Measurements from ENCODE around the gene CLUH.
"Not testable (repeated sequence)": the region's sequence is repeated elsewhere in the genome, so short reads cannot be mapped to it uniquely, and the experiment has no call there.

The CLUH gene

GRCh38 chr17:2701996-2702741 is 9.4 kb downstream of the CLUH start:
- TF ChIP-seq, protein P1, sequence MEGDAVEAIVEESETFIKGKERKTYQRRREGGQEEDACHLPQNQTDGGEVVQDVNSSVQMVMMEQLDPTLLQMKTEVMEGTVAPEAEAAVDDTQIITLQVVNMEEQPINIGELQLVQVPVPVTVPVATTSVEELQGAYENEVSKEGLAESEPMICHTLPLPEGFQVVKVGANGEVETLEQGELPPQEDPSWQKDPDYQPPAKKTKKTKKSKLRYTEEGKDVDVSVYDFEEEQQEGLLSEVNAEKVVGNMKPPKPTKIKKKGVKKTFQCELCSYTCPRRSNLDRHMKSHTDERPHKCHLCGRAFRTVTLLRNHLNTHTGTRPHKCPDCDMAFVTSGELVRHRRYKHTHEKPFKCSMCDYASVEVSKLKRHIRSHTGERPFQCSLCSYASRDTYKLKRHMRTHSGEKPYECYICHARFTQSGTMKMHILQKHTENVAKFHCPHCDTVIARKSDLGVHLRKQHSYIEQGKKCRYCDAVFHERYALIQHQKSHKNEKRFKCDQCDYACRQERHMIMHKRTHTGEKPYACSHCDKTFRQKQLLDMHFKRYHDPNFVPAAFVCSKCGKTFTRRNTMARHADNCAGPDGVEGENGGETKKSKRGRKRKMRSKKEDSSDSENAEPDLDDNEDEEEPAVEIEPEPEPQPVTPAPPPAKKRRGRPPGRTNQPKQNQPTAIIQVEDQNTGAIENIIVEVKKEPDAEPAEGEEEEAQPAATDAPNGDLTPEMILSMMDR (IDR thresholded peaks at IDR 0.05; ENCODE audit: control insufficient read depth, extremely low read depth, insufficient read depth), result no peak
- no peak for DNase-seq (ENCODE audit: low read depth)
- H3K4me3 ChIP-seq (ENCODE audit: low read depth, low read length), result no peak overlapping the region

GRCh38 chr17:2701161-2701995 is 10.2 kb downstream of the CLUH start:
- DNase-seq (ENCODE audit: low read depth), result no peak
- no peak overlapping the region for H3K4me3 ChIP-seq (ENCODE audit: low read depth, low read length)
- TF ChIP-seq, protein P1 (IDR thresholded peaks at IDR 0.05; ENCODE audit: control insufficient read depth, extremely low read depth, insufficient read depth), result no peak

DNA sequence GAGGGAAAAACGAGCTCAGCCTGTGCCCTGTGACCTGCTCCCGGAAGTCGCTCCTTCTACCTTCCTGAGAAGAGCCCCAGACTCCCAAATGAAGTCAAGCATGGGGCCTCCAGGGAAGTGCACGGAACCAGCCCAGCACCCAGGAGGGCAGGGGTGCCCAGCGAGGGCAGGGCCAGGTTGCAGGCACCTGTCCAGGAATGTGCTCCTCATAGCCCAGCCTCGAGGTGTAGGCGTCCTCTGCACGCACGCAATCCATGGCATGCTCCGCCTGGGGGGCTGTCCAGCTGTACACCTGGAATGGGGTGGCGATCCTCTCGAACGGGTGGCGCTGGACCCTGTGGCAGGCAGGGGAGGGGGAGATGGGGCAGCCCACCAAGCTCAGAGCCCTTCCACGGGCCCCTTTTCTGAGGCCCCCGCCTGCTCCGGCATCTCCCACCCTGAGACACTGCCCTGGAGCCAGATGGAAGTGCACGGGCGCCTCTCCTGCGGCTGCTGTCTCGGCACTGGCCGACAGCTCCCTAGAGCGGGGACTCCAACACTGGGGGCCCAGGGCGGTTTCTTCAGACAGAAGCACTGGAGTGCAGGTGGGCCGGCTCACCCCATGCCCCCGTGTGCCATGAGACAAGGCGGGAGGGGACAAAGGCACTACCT is 10.9 kb downstream of the CLUH start:
- DNase-seq (ENCODE audit: low read depth), result no peak
- TF ChIP-seq, protein P1 (IDR thresholded peaks at IDR 0.05; ENCODE audit: control insufficient read depth, extremely low read depth, insufficient read depth), result no peak
- H3K4me3 ChIP-seq (ENCODE audit: low read depth, low read length), result no peak overlapping the region

- no peak for DNase-seq (ENCODE audit: low read depth)
- H3K4me3 ChIP-seq (ENCODE audit: low read depth, low read length), result no peak overlapping the region
- TF ChIP-seq, protein P1 (IDR thresholded peaks at IDR 0.05; ENCODE audit: control insufficient read depth, extremely low read depth, insufficient read depth), result no peak
Observed at GRCh38 chr17:2700030-2700490, 11.5 kb downstream of the CLUH start.

DNA sequence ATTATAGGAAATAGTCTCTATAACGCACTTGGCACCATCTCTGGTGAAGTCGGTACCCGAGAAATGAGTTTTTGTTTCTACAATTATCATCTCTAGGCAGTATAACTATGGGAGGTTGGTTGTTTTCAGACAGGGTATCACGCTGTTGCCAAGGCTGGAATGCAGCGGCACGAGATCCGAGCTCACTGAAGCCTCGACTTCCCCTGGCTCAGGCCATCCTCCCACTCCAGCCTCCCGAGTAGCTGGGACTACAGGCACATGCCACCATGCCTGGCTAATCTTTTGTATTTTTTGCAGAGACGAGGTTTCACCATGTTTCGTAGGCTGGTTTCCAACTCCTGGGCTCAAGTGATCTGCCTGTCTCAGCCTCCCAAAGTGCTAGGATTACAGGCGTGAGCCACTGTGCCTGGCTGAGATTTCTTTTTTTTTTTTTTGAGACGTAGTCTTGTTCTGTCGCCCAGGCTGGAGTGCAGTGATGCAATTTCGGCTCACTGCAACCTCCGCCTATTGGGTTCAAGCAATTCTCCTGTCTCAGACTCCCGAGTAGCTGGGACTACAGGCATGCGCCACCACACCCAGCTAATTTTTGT is 12.3 kb downstream of the CLUH start:
- DNase-seq (ENCODE audit: low read depth); H3K4me3 ChIP-seq (ENCODE audit: low read depth, low read length): not testable (repeated sequence)

GRCh38 chr17:2697611-2698162 is 13.9 kb downstream of the CLUH start:
- TF ChIP-seq, protein P1 (IDR thresholded peaks at IDR 0.05; ENCODE audit: control insufficient read depth, extremely low read depth, insufficient read depth), result no peak
- H3K4me3 ChIP-seq (ENCODE audit: low read depth, low read length), result no peak overlapping the region
- no peak for DNase-seq (ENCODE audit: low read depth)
